Calu3 (cell line): ENCODE results near the gene RPUSD1. TPM values are rescaled to one million over a fixed set of nuclear protein-coding genes. Genes with fewer than 3 reads are reported as not detected.
"Not testable (repeated sequence)": the region's sequence is repeated elsewhere in the genome, so short reads cannot be mapped to it uniquely, and the experiment has no call there.

ENCODE experiments used
- Bru-seq: library from RNA; stranded (reverse); fragments of 400-500 nt; gene quantifications from one replicate; lab custom pipeline; 2021; lab: Mats Ljungman, UMichigan
- BruChase-seq, 2 experiments: library from RNA; stranded (reverse); fragments of 400-500 nt; gene quantifications; one replicate each; lab custom pipeline; 2021; lab: Mats Ljungman, UMichigan
- BruUV-seq: library from RNA; stranded (reverse); fragments of 400-500 nt; replicated peaks from 2 replicates; lab custom pipeline; 2021; lab: Mats Ljungman, UMichigan
- CTCF ChIA-PET: fragments of 300-600 bp; sonication (Branson Sonifier 250); formaldehyde crosslinking; loops from one replicate; lab custom pipeline; 2022; ENCODE audit warnings: antibody characterized with exemption; lab: Charles Lee
- DNase-seq: peaks from one replicate; pipeline ENCODE4 v3.0.0; 2022
- H3K27ac Mint-ChIP-seq: one replicate; pipeline ENCODE4 v1.8.0; 2022; ENCODE audit warnings: mixed read lengths; ENCODE audit not compliant: unreplicated experiment
- H3K27me3 Mint-ChIP-seq: one replicate; pipeline ENCODE4 v1.8.0; 2022; ENCODE audit warnings: mixed read lengths; ENCODE audit not compliant: unreplicated experiment
- H3K36me3 Mint-ChIP-seq: one replicate; pipeline ENCODE4 v1.8.0; 2022; ENCODE audit warnings: mild to moderate bottlenecking, moderate library complexity, mixed read lengths; ENCODE audit not compliant: insufficient read depth, unreplicated experiment
- H3K4me1 Mint-ChIP-seq: one replicate; pipeline ENCODE4 v1.8.0; 2022; ENCODE audit warnings: mild to moderate bottlenecking, low read depth, mixed read lengths; ENCODE audit not compliant: unreplicated experiment
- H3K4me3 Mint-ChIP-seq: one replicate; pipeline ENCODE4 v1.8.0; 2022; ENCODE audit warnings: mild to moderate bottlenecking, low read depth, moderate library complexity, mixed read lengths; ENCODE audit not compliant: unreplicated experiment
- H3K9me3 Mint-ChIP-seq: one replicate; pipeline ENCODE4 v1.8.0; 2022; ENCODE audit warnings: low read depth, mixed read lengths; ENCODE audit not compliant: unreplicated experiment
- CTCF ChIP-seq: fragments of 200-600 bp; IDR thresholded peaks from one replicate; pipeline ENCODE4 v1.8.0; 2022; ENCODE audit warnings: antibody characterized with exemption; ENCODE audit not compliant: unreplicated experiment
- intact Hi-C: fragments of 100-400 bp; cut with micrococcal nuclease; formaldehyde crosslinking; loops from one replicate; pipeline ENCODE4 v1.10.0; 2022; ENCODE audit not compliant: unreplicated experiment
- long read RNA-seq: library from polyadenylated mRNA; stranded (forward); transcript quantifications from one replicate; pipeline ENCODE4 v2.0.0, GENCODE V29; 2022
- total RNA-seq: library from RNA; stranded (reverse); gene quantifications from 2 replicates; pipeline ENCODE4 v1.2.3, GENCODE V29; 2022

Gene RPUSD1
- total RNA-seq, result 47.5 and 51.1 TPM in 2 replicates
- Bru-seq, nascent RNA, result percentile 51 among the genes with signal in this experiment
- BruChase-seq, experiment 1, labeled RNA remaining after a 6-hour chase, result percentile 73 among the genes with signal in this experiment
- percentile 79 among the genes with signal in this experiment for BruChase-seq, experiment 2, labeled RNA remaining after a 2-hour chase
- long read RNA-seq, transcript RPUSD1-201 (6 exons, 2,050 nt), result major isoform, 48 of 128 reads
- long read RNA-seq, transcript RPUSD1-208 (5 exons, 1,835 nt), result minor isoform, 8 of 128 reads
- long read RNA-seq, transcript RPUSD1-205 (6 exons, 940 nt), result minor isoform, 11 of 128 reads
- long read RNA-seq, partial matches to known transcripts, result 13 of 128 reads
- long read RNA-seq, other reads (novel, unspliced or antisense), result 39 of 128 reads

- no peak for DNase-seq
- Mint-ChIP-seq H3K9me3 (no peaks in the 10 kb centered on the region), H3K36me3 (peaks cover 86% of the 10 kb centered on the region), H3K27me3 (no peaks in the 10 kb centered on the region), H3K4me1 (no peaks in the 10 kb centered on the region), H3K27ac (peak within 1 kb of the TSS; percentile 42), H3K4me3 (peak within 1 kb of the TSS; percentile 98)
- intact Hi-C loops, result loop anchor here (5.0 kb wide), 1 partner anchor 76 kb away; no protein-coding TSS in a partner anchor
- CTCF ChIA-PET, result interaction anchor here (0.6 to 1.1 kb wide), 5 partner anchors 47 to 219 kb away, joined by 3 to 8 read pairs (median 4); partner anchors contain the start of gene CIAO3
- BruUV-seq, result no TSS peak
- no peak for TF ChIP-seq CTCF
Observed at GRCh38 chr16:787978-788398, at the start of gene RPUSD1. Gene RPUSD1 (minus strand): TSS chr16:788381. CDS start chr16:787737, 644 bp downstream.

- H3K27me3 Mint-ChIP-seq, result peaks cover 72% of the 10 kb centered on the region
- CTCF ChIA-PET, BruUV-seq, DNase-seq, H3K27ac Mint-ChIP-seq, H3K9me3 Mint-ChIP-seq, H3K36me3 Mint-ChIP-seq, intact Hi-C loops, H3K4me3 Mint-ChIP-seq, H3K4me1 Mint-ChIP-seq: not testable (repeated sequence)
Observed at GRCh38 chr16:836822-837221, 48.6 kb upstream of the RPUSD1 start.

- no peak overlapping the region for H3K27ac Mint-ChIP-seq
- H3K9me3 Mint-ChIP-seq, result no peaks in the 10 kb centered on the region
- no peaks in the 10 kb centered on the region for H3K4me1 Mint-ChIP-seq
- no peak overlapping the region for H3K4me3 Mint-ChIP-seq
- intact Hi-C loops, result no loop called here
- TF ChIP-seq CTCF, result no peak
- DNase-seq, result no peak
- CTCF ChIA-PET, result no interaction called here
- H3K27me3 Mint-ChIP-seq, result peaks cover 66% of the 10 kb centered on the region
- no TSS peak for BruUV-seq
- peaks cover 5% of the 10 kb centered on the region for H3K36me3 Mint-ChIP-seq
Observed at GRCh38 chr16:836221-836620, 48.0 kb upstream of the RPUSD1 start.

- DNase-seq, result no peak
- no peaks in the 10 kb centered on the region for H3K4me1 Mint-ChIP-seq
- no TSS peak for BruUV-seq
- peaks cover 5% of the 10 kb centered on the region for H3K36me3 Mint-ChIP-seq
- intact Hi-C loops, result no loop called here
- H3K9me3 Mint-ChIP-seq, result no peaks in the 10 kb centered on the region
- no peak for TF ChIP-seq CTCF
- no peak overlapping the region for H3K27ac Mint-ChIP-seq
- H3K27me3 Mint-ChIP-seq, result peaks cover 64% of the 10 kb centered on the region
- CTCF ChIA-PET, result no interaction called here
- H3K4me3 Mint-ChIP-seq, result no peak overlapping the region
Observed at GRCh38 chr16:835373-835772, 47.2 kb upstream of the RPUSD1 start.
